Endothelial cell of umbilical vein (primary cell): ENCODE results near the gene FSD1L. TPM values are rescaled to one million over a fixed set of nuclear protein-coding genes. Genes with fewer than 3 reads are reported as not detected.

Experiments used
- BruUV-seq: library from RNA; stranded (reverse); fragments of 400-500 nt; replicated peaks from 2 replicates; lab custom pipeline; 2021; lab: Mats Ljungman, UMichigan
- CTCF ChIA-PET: fragments of 300-600, 350-600 bp; sonication (Branson Sonifier 250); formaldehyde crosslinking; loops from one replicate; lab custom pipeline; 2021; ENCODE audit warnings: antibody characterized with exemption, inconsistent platforms; lab: Charles Lee
- POLR2A ChIA-PET: fragments of 300-600, 350-600 bp; sonication (Branson Sonifier 250); formaldehyde crosslinking; loops from one replicate; lab custom pipeline; 2021; ENCODE audit warnings: antibody characterized with exemption, inconsistent platforms; lab: Charles Lee
- DNase-seq: peaks from one replicate; pipeline ENCODE4 v3.0.0-alpha.2; 2011; ENCODE audit warnings: low read depth, low spot score
- FAIRE-seq: peaks from 2 replicates; lab custom pipeline; 2011; peaks lifted over from hg19 to GRCh38; lab: Jason Lieb, UNC
- H2AFZ ChIP-seq: 2 replicates; pipeline ENCODE4 v1.6.0; 2012; ENCODE audit warnings: low read depth, low read length, control low read depth, inconsistent platforms
- H3K27ac ChIP-seq: 2 replicates; pipeline ENCODE4 v1.5.1; 2011; ENCODE audit warnings: low read depth, mild to moderate bottlenecking, control low read depth, low read length, moderate library complexity; ENCODE audit not compliant: insufficient read depth
- H3K27me3 ChIP-seq, 2 experiments: 2 replicates each; pipeline versions ENCODE4 v1.6.0 to v1.6.1; 2011; ENCODE audit warnings: low read length in 2 of 2, mixed read lengths in 1 of 2; ENCODE audit not compliant: control insufficient read depth in 2 of 2, insufficient read depth in 2 of 2
- H3K36me3 ChIP-seq, 2 experiments: 2 replicates in 1 of 2; 3 replicates in 1 of 2; pipeline ENCODE4 v1.5.1; 2011; ENCODE audit warnings: low read length in 2 of 2, mild to moderate bottlenecking in 1 of 2, moderate library complexity in 1 of 2; ENCODE audit not compliant: control insufficient read depth in 2 of 2, insufficient read depth in 2 of 2; ENCODE audit errors: extremely low read depth in 1 of 2
- H3K4me1 ChIP-seq: 3 replicates; pipeline ENCODE4 v1.5.1; 2011; ENCODE audit warnings: mild to moderate bottlenecking, low read length; ENCODE audit not compliant: control insufficient read depth, insufficient read depth; ENCODE audit errors: extremely low read depth
- H3K4me2 ChIP-seq: 2 replicates; pipeline ENCODE4 v1.6.1; 2011; ENCODE audit warnings: low read length, control low read depth, mixed read lengths; ENCODE audit not compliant: insufficient read depth
- H3K4me3 ChIP-seq, 3 experiments: fragments of 200-600 bp in 1 of 3; sonication (generic), shearing (Covaris generic) in 1 of 3; replicated peaks in 1 of 3; 2 replicates each; pipeline ENCODE4 v1.5.1; 2011 to 2016; ENCODE audit warnings: control low read depth in 3 of 3, low read length in 3 of 3, mild to moderate bottlenecking in 2 of 3, inconsistent platforms in 1 of 3, low read depth in 1 of 3, moderate library complexity in 1 of 3; ENCODE audit not compliant: insufficient read depth in 1 of 3
- H3K79me2 ChIP-seq: 2 replicates; pipeline ENCODE4 v1.6.0; 2012; ENCODE audit warnings: low read length, inconsistent platforms; ENCODE audit not compliant: control insufficient read depth, insufficient read depth
- H3K9ac ChIP-seq: replicated peaks from 2 replicates; pipeline ENCODE3; 2011; ENCODE audit warnings: low read length, control low read depth; ENCODE audit not compliant: insufficient read depth; ENCODE audit errors: extremely low read depth
- H3K9me1 ChIP-seq: replicated peaks from 3 replicates; pipeline ENCODE4 v1.6.0; 2011; ENCODE audit warnings: mild to moderate bottlenecking, low read length; ENCODE audit not compliant: control insufficient read depth, insufficient read depth; ENCODE audit errors: extremely low read depth
- H3K9me3 ChIP-seq: replicated peaks from 2 replicates; pipeline ENCODE4 v1.5.1; 2012; ENCODE audit warnings: low read length, inconsistent platforms; ENCODE audit not compliant: control insufficient read depth, insufficient read depth
- H4K20me1 ChIP-seq: replicated peaks from 2 replicates; pipeline ENCODE3; 2011; ENCODE audit warnings: mild to moderate bottlenecking, low read length; ENCODE audit not compliant: control insufficient read depth, insufficient read depth; ENCODE audit errors: extremely low read depth
- CTCF ChIP-seq, 2 donors: IDR thresholded peaks; 1 replicate in 1 of 2; 2 replicates in 1 of 2; pipeline ENCODE4 v1.5.1; 2011; ENCODE audit warnings: low read length in 2 of 2, mild to moderate bottlenecking in 2 of 2, moderate library complexity in 2 of 2, control low read depth in 1 of 2, inconsistent platforms in 1 of 2, low read depth in 1 of 2; ENCODE audit not compliant: insufficient read depth in 1 of 2; ENCODE audit errors: extremely low read depth in 1 of 2
- EZH2 ChIP-seq: IDR thresholded peaks from 2 replicates; pipeline ENCODE4 v1.6.1; 2012; ENCODE audit warnings: borderline replicate concordance, low read depth, mild to moderate bottlenecking, moderate library complexity, low read length, inconsistent platforms; ENCODE audit not compliant: severe bottlenecking
- FOS ChIP-seq: IDR thresholded peaks from 2 replicates; pipeline ENCODE4 v1.6.1; 2011; ENCODE audit warnings: mild to moderate bottlenecking, low read length, moderate library complexity, borderline replicate concordance; ENCODE audit not compliant: insufficient read depth
- GATA2 ChIP-seq: IDR thresholded peaks from 2 replicates; pipeline ENCODE4 v1.7.0; 2011; ENCODE audit warnings: low read depth, mild to moderate bottlenecking, moderate library complexity, mixed read lengths, low read length; ENCODE audit not compliant: insufficient read length, insufficient read depth
- JUN ChIP-seq: IDR thresholded peaks from 2 replicates; pipeline ENCODE4 v1.6.1; 2011; ENCODE audit warnings: borderline replicate concordance, low read depth; ENCODE audit not compliant: insufficient read length, insufficient read depth
- MAX ChIP-seq: IDR thresholded peaks from 2 replicates; pipeline ENCODE4 v1.6.1; 2011; ENCODE audit not compliant: insufficient read depth, insufficient read length
- MYC ChIP-seq: IDR thresholded peaks from one replicate; pipeline ENCODE4 v1.6.1; 2011; ENCODE audit warnings: mild to moderate bottlenecking, low read depth, low read length
- POLR2A ChIP-seq: IDR thresholded peaks from 2 replicates; pipeline ENCODE4 v1.6.1; 2012; ENCODE audit warnings: low read depth, mild to moderate bottlenecking, control low read depth, low read length
- POLR2AphosphoS5 ChIP-seq: IDR thresholded peaks from 2 replicates; pipeline ENCODE4 v1.6.1; 2012; ENCODE audit warnings: low read depth, mild to moderate bottlenecking, control low read depth, low read length, moderate library complexity; ENCODE audit not compliant: insufficient read depth
- dilution Hi-C: fragments of 300-500 bp; cut with MboI; formaldehyde crosslinking; loops from one replicate; pipeline ENCODE4 v1.15.0; 2019; ENCODE audit warnings: low sequenced_read_pairs; ENCODE audit not compliant: extremely low pct_ligation_motif_present
- intact Hi-C: fragments of 100-400 bp; cut with micrococcal nuclease; formaldehyde crosslinking; loops from one replicate; pipeline ENCODE4 v1.10.0; 2022
- polyA plus RNA-seq, 4 experiments: library from polyadenylated mRNA; depleted of rRNA in 3 of 4; stranded (reverse) in 3 of 4; unstranded in 1 of 4; fragments of >200 nt; gene quantifications; 2 replicates each; pipeline versions ENCODE4 v1.2.1 to v1.2.3, GENCODE V29; 2011 to 2012; ENCODE audit warnings: missing spikeins in 1 of 4
- total RNA-seq: library from RNA; stranded (reverse); gene quantifications from 2 replicates; pipeline ENCODE4 v1.2.3, GENCODE V29; 2021

The FSD1L gene
- total and polyA plus RNA-seq, 2 donors (not counting 3 experiments of a cell fraction or from before 2014, with no cell fraction given): 0.69 to 8.5 TPM

- DNase-seq (no peak), FAIRE-seq (no peak)
- Histone ChIP-seq H3K9ac (no peak overlapping the region), H3K27ac (no peak overlapping the region), H3K9me1 (no peaks in the 10 kb centered on the region), H2AFZ (no peak overlapping the region), H3K4me3 (no peak overlapping the region), H4K20me1 (no peaks in the 10 kb centered on the region), H3K4me2 (no peak overlapping the region), H3K9me3 (no peaks in the 10 kb centered on the region), H3K36me3 (no peaks in the 10 kb centered on the region), H3K4me1 (no peaks in the 10 kb centered on the region), H3K79me2 (peaks cover 4% of the 10 kb centered on the region), H3K27me3 (no peaks in the 10 kb centered on the region)
- TF ChIP-seq GATA2 (no peak), MYC (no peak)
- dilution Hi-C loops: no loop called here
- intact Hi-C loops: no loop called here
- POLR2A ChIA-PET: no interaction called here
- CTCF ChIA-PET: no interaction called here
- BruUV-seq: no TSS peak
Measured at GRCh38 chr9:105503881-105504280, 56.0 kb downstream of the FSD1L start.

GRCh38 chr9:105507096-105507790 is 59.4 kb downstream of the FSD1L start:
- CTCF ChIA-PET: no interaction called here
- no peak for FAIRE-seq
- no peak overlapping the region for H3K4me3 ChIP-seq

More at GRCh38 chr9:105507096-105507790, 59.4 kb downstream of the FSD1L start:
- no peak for DNase-seq
- Histone ChIP-seq H3K27ac (no peak overlapping the region), H2AFZ (no peak overlapping the region), H3K9me1 (no peaks in the 10 kb centered on the region), H3K79me2 (no peaks in the 10 kb centered on the region), H3K36me3 (no peaks in the 10 kb centered on the region), H3K9me3 (no peaks in the 10 kb centered on the region), H3K9ac (no peak overlapping the region), H3K4me2 (no peak overlapping the region), H3K27me3 (no peaks in the 10 kb centered on the region), H3K4me1 (peaks cover 2% of the 10 kb centered on the region), H4K20me1 (no peaks in the 10 kb centered on the region)
- POLR2A ChIA-PET: no interaction called here
- no peak for TF ChIP-seq EZH2
- no peak for TF ChIP-seq FOS
- TF ChIP-seq MAX: no peak
- no peak for TF ChIP-seq GATA2
- TF ChIP-seq MYC: no peak
- TF ChIP-seq POLR2AphosphoS5: no peak
- TF ChIP-seq CTCF (IDR thresholded peaks at IDR 0.05; ENCODE audit: extremely low read depth in 1 of 2, insufficient read depth in 1 of 2, low read depth in 1 of 2, low read length in 2 of 2): no peak
- TF ChIP-seq JUN: no peak
- no peak for TF ChIP-seq POLR2A
- no TSS peak for BruUV-seq
- dilution Hi-C loops (no loop called here), intact Hi-C loops (no loop called here)
